NCI-H774 (cell line): ENCODE data around the gene FARP1.
A peak's percentile ranks its signal among the peaks of the same experiment; 100 is the strongest.

Source experiments
- DNase-seq: peaks from one replicate; lab custom pipeline; 2025; lab: John Stamatoyannopoulos, UW

Gene FARP1

DNA sequence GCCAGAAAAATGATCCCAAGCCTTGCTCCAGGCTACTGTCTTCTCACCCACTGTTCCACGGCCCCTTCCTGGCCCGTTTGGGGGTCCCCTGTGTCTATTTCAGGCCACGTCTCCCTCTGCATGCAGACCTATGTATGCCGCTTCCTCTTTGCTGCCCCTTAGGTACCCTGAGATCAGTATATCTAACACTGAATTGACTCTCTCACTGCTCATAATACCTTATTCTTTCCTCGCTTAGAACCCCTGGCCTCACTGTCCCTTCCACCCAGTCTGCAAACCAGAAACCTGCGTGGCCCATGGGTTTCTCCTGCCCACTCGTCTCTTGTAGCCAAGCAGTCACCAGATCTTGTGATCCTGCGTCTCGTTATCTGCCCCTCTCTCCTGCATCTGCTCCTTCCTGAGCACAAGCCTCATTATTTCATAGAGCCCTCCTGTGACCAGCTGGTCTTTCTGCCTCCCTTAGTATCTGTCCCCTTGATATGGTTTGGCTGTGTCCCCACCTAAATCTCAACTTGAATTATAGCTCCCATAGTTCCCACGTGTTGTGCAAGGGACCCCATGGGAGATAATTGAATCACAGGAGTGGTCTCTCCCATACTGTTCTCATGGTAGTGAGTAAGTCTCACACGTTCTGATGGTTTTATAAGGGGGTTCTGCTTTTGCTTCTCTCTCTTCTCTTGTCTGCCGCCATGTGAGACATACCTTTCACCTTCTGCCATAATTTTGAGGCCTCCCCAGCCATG lies 143.1 kb downstream of the FARP1 start:
- DNase-seq: no peak

GRCh38 chr13:98286799-98287198 lies 143.9 kb downstream of the FARP1 start:
- no peak for DNase-seq

DNA sequence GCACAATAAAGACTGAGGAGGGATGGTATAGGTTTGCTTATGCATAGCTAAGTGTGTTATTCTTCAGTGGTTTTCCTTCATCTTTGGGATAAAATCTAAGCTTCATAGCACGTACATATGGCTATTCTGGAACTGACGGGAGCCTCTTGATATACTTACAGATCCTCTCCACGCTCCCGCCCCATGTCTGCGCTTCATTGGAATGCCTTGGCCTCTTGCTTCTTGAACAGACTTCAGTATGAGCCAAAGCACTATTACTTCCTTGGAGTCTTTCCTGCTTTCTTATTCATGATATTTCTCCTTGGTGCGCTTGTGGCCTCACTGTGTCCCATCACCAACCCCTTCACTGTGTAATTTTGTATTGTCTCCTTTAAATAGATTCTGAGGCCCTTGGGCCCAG lies 145.3 kb downstream of the FARP1 start:
- DNase-seq: no peak

DNA sequence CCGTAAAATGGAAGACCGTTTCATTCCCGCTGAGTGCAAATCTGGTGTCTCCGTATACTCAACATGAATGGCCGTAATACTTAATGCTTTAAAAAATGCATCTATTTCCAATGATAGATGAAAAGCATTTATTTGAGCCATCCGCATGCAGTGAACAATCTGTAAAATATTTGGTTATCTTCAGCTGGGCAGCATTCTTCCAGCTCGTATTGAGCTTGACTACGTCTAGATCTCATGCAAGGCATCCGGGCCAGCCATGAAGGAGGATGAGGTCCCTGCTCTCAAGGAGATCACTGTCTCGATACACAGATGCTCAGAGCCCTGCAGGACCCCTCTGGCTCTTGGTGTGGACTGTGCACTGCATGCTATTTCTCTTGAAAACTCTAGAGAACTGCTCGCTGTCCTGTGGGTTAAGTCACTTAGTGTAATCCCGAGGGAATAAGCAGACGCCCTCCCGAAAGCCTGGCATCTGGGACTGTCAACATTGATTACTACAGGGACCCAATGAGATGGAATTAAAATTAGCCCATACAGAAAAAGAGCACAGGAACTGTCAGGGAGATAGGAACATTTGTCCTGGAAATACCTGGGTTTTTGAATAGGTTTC lies 146.5 kb downstream of the FARP1 start:
- no peak for DNase-seq

DNA sequence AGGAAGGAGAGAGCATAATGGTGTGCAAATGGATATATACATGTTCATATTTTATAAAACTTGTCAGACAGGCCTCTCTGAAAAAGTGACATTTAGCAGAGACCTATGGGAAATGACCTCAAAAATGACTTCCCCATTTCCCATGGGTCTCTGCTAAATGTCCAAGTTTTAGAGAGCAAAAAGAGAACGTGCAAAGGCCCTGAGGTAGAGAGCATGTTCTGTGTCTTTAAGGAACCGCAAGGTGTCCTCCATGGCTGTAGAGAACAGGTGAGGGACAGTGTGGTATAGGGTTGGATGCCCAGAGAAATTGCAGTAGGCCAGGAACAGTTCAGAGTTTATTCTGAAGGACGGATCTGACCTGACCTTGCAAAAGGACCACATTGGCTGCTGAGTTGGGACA lies 147.4 kb downstream of the FARP1 start:
- DNase-seq: no peak

DNA sequence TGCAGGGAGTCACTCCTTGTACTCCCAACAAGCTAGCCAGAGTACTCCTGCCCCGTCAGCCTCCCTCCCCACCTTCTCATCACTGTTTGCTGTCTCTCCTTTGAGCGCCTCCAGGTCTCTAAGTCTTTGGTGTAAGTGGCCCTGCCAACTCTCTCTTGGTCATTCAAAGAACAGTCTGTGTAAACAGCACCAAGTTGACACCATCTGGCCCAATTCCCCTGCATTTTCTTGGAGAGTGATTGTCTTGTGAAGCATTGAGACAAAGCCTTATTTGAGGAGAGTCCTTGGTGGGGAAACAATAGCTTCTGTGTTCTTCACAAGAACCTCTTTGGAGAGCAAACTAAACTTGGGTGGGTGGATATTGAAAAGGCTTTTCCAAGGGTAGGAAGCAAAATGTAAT lies 148.8 kb downstream of the FARP1 start:
- no peak for DNase-seq

DNA sequence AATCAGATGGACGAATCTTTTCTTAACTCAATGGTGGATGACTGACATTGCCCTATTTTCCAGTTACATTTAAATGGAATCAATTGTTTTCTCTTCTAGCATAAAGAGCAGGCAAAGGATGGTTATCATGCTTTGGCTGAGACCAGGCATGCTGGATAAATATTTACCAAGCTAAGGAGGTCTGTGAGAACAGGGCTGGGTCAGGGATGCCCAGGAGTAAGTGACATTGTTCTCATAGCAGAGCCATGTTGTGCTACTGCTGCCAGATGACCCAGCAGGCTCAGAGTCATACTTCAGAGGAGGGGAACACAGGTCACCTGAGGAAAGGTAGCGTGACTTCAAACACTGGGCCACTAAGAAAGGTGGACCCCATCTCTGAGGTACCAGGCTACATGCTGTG lies 150.2 kb downstream of the FARP1 start:
- peak; percentile 16 for DNase-seq

GRCh38 chr13:98293570-98294142 lies 150.8 kb downstream of the FARP1 start:
- DNase-seq: no peak

GRCh38 chr13:98295371-98295770 lies 152.5 kb downstream of the FARP1 start:
- DNase-seq: no peak

DNA sequence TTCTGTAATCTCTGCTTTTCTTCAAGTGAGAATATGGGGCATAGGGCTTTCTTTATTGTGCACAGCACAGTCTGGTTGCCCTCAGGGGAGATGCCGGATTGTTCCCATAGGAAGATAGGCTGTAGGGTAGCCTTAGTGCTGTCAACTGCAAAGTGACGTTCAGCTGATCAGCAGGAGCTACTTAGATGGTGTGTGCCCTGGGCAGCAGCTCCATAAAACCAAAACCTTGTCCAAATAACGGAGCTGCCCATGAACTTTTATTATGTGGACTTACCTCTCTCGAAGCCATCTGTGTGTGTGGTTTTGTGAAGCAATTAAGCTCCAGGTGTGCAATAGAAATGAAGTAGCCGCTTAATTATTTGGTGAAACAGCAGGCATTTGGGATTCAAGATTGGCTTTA lies 154.2 kb downstream of the FARP1 start:
- DNase-seq: peak; percentile 58

GRCh38 chr13:98297745-98298144 lies 154.9 kb downstream of the FARP1 start:
- DNase-seq: no peak

GRCh38 chr13:98298599-98298998 lies 155.7 kb downstream of the FARP1 start:
- no peak for DNase-seq

- no peak for DNase-seq
Observed at GRCh38 chr13:98299235-98299965, 156.5 kb downstream of the FARP1 start.

- no peak for DNase-seq
Observed at GRCh38 chr13:98299966-98300350, 157.1 kb downstream of the FARP1 start.

GRCh38 chr13:98300956-98301641 lies 158.2 kb downstream of the FARP1 start:
- no peak for DNase-seq

GRCh38 chr13:98301721-98302120 lies 158.8 kb downstream of the FARP1 start:
- no peak for DNase-seq

- DNase-seq: no peak
Observed at GRCh38 chr13:98303858-98304257, 161.0 kb downstream of the FARP1 start.

DNA sequence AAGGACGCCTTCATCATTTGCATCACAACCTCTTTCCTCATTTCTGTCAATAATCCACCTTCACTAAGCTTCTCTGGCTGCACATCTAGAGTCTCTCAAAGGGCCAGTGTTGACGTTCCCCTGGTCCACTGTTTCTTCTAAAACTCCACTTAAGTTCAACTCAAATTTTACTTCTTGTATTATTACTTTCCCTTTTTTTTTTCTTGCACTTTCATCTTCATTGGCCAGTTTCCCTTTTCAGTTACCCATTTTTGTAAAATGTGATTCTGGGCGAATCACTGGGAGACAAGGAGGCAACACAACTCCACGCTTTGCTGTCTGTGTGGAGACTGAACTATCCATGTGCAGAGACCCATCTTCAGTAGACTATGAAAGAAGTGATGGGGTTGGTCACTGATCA lies 162.8 kb downstream of the FARP1 start:
- DNase-seq: no peak

- no peak for DNase-seq
Observed at GRCh38 chr13:98307463-98308085, 164.7 kb downstream of the FARP1 start.

DNA sequence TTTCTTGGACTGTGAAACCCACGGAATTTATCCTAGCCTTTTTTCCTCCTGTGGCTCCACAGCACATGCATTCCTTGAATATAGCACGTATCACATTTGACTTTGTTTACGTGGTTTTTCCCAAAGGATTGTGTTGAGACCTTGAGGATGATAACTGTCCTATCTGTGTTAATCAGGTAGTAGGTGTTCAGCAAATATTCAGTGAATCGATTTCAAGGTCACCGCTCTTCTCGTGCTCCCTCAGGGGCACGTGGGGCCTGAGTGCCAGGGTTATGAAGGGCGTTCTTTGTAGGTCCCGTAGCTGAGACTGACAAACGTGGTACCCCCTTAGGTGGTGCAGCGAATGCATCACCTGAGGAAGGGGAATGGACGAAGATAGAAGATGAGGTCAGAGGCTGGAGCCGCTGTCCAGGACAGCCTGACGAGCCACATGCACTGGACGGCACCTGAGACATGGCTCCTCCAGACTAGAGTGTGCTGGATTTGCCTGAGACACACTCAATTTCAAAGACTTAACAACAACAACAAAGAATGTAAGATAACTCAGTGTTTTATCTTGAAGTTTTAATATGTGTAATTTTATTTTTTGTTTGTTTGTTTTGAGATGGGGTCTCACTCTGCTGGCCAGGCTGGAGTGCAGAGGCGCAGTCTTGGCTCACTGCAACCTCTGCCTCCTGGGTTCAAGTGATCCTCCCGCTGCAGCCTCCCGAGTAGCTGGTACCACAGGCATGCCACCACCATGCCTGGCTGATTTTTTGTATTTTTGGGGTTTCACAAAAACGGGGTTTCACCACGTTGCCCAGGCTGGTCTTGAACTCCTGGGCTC lies 165.4 kb downstream of the FARP1 start:
- no peak for DNase-seq
